OCI-LY7 (cell line): ENCODE results near the gene APC.

Source experiments
- EZH2phosphoT487 ChIP-seq: fragments of 200-600 bp; sonication (generic); IDR thresholded peaks from 2 replicates; pipeline ENCODE4 v1.6.1; 2018; ENCODE audit warnings: low read depth, borderline replicate concordance, mild to moderate bottlenecking, mixed run types, antibody characterized with exemption, low read length, moderate library complexity, mixed read lengths
- TF ChIP-seq, protein P1 (sequence below): fragments of 200-600 bp; sonication (generic); conservative IDR thresholded peaks from 2 replicates; pipeline ENCODE4 v1.5.1; 2014; ENCODE audit warnings: mild to moderate bottlenecking, antibody characterized with exemption, low read length, moderate library complexity, mixed read lengths

DNA sequence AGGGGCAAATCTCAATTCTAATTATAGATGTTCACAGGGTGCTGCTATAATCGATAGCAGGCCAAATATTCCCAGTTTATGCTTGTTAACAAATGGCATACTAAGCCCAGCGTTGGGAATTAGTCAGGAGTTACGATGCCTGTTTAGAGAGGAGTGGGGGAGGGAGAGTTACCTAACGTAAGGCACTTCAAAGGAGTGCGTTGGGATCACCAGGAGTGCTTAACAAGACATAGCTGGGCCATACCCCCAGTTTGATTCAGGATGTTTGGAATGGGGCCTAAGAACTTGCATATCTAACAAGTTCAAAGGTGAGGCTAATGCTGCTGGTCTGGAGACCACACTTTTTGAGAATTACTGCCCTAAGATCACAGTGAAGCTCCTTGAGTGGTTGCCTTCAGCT, 108.9 kb downstream of the APC start:
- TF ChIP-seq, protein P1, sequence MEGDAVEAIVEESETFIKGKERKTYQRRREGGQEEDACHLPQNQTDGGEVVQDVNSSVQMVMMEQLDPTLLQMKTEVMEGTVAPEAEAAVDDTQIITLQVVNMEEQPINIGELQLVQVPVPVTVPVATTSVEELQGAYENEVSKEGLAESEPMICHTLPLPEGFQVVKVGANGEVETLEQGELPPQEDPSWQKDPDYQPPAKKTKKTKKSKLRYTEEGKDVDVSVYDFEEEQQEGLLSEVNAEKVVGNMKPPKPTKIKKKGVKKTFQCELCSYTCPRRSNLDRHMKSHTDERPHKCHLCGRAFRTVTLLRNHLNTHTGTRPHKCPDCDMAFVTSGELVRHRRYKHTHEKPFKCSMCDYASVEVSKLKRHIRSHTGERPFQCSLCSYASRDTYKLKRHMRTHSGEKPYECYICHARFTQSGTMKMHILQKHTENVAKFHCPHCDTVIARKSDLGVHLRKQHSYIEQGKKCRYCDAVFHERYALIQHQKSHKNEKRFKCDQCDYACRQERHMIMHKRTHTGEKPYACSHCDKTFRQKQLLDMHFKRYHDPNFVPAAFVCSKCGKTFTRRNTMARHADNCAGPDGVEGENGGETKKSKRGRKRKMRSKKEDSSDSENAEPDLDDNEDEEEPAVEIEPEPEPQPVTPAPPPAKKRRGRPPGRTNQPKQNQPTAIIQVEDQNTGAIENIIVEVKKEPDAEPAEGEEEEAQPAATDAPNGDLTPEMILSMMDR: no peak
- no peak for TF ChIP-seq EZH2phosphoT487
